HG03139 (cell line): Measurements from ENCODE around the gene TMEM147.
A peak's percentile ranks its signal among the peaks of the same experiment; 100 is the strongest.

Source experiments
- ATAC-seq: cut with Tn5 transposase; IDR thresholded peaks from one replicate; pipeline ENCODE4 v1.9.1; 2021; ENCODE audit not compliant: unreplicated experiment

Gene TMEM147

GRCh38 chr19:35545001-35545854, at the start of gene TMEM147:
Gene TMEM147 (plus strand): TSS chr19:35545626. CDS start chr19:35545740, 114 bp downstream.
- peak; percentile 68 for ATAC-seq

- ATAC-seq: no peak
These were observed 48.0 kb upstream of the TMEM147 start for GRCh38 chr19:35497406-35497805.

- no peak for ATAC-seq
These were observed 47.2 kb upstream of the TMEM147 start for GRCh38 chr19:35498220-35498619.

GRCh38 chr19:35498984-35499527, 46.4 kb upstream of the TMEM147 start:
- no peak for ATAC-seq

- ATAC-seq: no peak
These were observed 44.8 kb upstream of the TMEM147 start for GRCh38 chr19:35500611-35501010.

- no peak for ATAC-seq
These were observed 43.7 kb upstream of the TMEM147 start for GRCh38 chr19:35501684-35502083.

- ATAC-seq: no peak
These were observed 42.7 kb upstream of the TMEM147 start for GRCh38 chr19:35502751-35503150.

GRCh38 chr19:35506011-35506410, 39.4 kb upstream of the TMEM147 start:
- ATAC-seq: no peak

GRCh38 chr19:35507561-35507960, 37.9 kb upstream of the TMEM147 start:
- ATAC-seq: no peak

- no peak for ATAC-seq
These were observed 37.3 kb upstream of the TMEM147 start for GRCh38 chr19:35508129-35508528.

- no peak for ATAC-seq
These were observed 36.3 kb upstream of the TMEM147 start for GRCh38 chr19:35509018-35509652.

GRCh38 chr19:35509861-35510625, 35.4 kb upstream of the TMEM147 start:
- no peak for ATAC-seq

GRCh38 chr19:35510626-35510964, 34.8 kb upstream of the TMEM147 start:
- no peak for ATAC-seq

GRCh38 chr19:35511337-35511736, 34.1 kb upstream of the TMEM147 start:
- ATAC-seq: no peak

GRCh38 chr19:35512831-35513627, 32.4 kb upstream of the TMEM147 start:
- no peak for ATAC-seq

- no peak for ATAC-seq
These were observed 31.7 kb upstream of the TMEM147 start, which contains the start of gene DMKN for GRCh38 chr19:35513628-35514281. Gene DMKN (minus strand): TSS chr19:35513649. CDS start chr19:35513475, 174 bp downstream.

GRCh38 chr19:35514282-35514809, 31.1 kb upstream of the TMEM147 start:
- no peak for ATAC-seq

GRCh38 chr19:35516310-35516709, 29.1 kb upstream of the TMEM147 start:
- no peak for ATAC-seq

GRCh38 chr19:35517342-35517741, 28.1 kb upstream of the TMEM147 start:
- no peak for ATAC-seq

GRCh38 chr19:35518313-35518712, 27.1 kb upstream of the TMEM147 start:
- no peak for ATAC-seq
